ENCODE measurements around the gene CDKAL1. TPM values are rescaled to one million over a fixed set of nuclear protein-coding genes. Genes with fewer than 3 reads are reported as not detected.

The CDKAL1 gene
- total RNA-seq, 1 experiment from 2014 or later = 11.8 TPM

DNA sequence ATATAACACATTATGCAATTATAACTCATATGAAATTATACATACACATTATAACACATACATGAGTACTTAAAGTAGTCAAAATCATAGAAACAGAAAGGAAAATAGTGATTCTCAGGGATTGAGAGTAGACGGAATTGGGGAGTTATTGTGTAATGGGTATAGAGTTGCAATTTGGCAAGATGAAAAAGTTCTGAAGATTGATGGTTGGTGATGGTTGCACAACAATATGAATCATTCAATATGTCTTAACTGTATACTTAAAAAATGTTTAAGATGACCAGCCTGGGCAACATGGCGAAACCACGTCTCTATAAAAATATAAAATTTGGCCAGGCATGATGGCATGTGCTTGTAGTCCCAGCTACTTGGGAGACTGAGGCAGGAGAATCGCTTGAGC lies 372.7 kb downstream of the CDKAL1 start:
- H3K27me3 Mint-ChIP-seq (ENCODE audit: insufficient read depth, unreplicated experiment) = no peaks in the 10 kb centered on the region
- H3K4me3 Mint-ChIP-seq (ENCODE audit: unreplicated experiment) = peak overlapping the region; percentile 10
- no TSS peak for BruUV-seq (replicated peaks)
- H3K4me1 Mint-ChIP-seq (ENCODE audit: insufficient read depth, unreplicated experiment) = peaks cover 23% of the 10 kb centered on the region
- peaks cover 6% of the 10 kb centered on the region for H3K36me3 Mint-ChIP-seq (ENCODE audit: insufficient read depth, unreplicated experiment)
- H3K9me3 Mint-ChIP-seq (ENCODE audit: unreplicated experiment) = no peaks in the 10 kb centered on the region
- H3K27ac Mint-ChIP-seq (ENCODE audit: low read depth, unreplicated experiment) = peak overlapping the region; percentile 69
- peak; percentile 92 for DNase-seq (ENCODE audit: unreplicated experiment)
- TF ChIP-seq, protein P1, sequence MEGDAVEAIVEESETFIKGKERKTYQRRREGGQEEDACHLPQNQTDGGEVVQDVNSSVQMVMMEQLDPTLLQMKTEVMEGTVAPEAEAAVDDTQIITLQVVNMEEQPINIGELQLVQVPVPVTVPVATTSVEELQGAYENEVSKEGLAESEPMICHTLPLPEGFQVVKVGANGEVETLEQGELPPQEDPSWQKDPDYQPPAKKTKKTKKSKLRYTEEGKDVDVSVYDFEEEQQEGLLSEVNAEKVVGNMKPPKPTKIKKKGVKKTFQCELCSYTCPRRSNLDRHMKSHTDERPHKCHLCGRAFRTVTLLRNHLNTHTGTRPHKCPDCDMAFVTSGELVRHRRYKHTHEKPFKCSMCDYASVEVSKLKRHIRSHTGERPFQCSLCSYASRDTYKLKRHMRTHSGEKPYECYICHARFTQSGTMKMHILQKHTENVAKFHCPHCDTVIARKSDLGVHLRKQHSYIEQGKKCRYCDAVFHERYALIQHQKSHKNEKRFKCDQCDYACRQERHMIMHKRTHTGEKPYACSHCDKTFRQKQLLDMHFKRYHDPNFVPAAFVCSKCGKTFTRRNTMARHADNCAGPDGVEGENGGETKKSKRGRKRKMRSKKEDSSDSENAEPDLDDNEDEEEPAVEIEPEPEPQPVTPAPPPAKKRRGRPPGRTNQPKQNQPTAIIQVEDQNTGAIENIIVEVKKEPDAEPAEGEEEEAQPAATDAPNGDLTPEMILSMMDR (IDR thresholded peaks at IDR 0.05; ENCODE audit: unreplicated experiment) = no peak
- CTCF ChIA-PET = interaction anchor here (0.6 kb wide), 2 partner anchors 145 to 1021 kb away, joined by 3 to 4 read pairs; no protein-coding TSS in a partner anchor
- POLR2A ChIA-PET = interaction anchor here (0.6 to 1.1 kb wide), 3 partner anchors 10 to 33 kb away, joined by 3 to 4 read pairs (median 3); no protein-coding TSS in a partner anchor
- intact Hi-C loops (cut with micrococcal nuclease) = no loop called here

DNA sequence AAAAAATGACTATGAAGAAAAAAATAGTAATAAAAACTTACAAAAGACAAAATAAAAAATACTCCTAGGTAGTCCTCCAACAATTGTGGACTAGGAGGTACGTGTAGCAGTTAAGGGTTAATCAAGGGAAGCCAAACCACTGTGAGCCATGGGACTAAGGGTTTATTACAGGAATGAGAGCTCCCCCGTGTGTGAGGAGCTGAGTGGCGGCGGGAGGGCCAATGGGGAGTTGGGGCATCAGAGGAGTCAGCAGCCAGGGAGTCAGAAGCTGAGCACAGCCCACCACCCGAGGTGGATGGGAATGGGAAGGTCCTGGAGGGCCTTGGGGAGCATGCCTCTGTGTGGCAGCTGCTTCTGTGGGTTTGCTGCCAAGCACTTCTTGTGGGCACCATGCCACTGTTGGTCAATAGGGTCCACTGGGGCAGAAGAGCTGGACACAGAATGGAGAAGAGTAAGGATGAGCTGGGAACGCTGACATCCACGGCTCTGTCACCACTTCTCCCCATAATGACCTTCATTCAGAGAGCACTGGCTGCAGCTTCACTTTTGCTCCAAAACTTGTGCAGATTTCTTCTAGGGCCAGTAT lies 373.3 kb downstream of the CDKAL1 start:
- BruUV-seq (replicated peaks) = no TSS peak
- Mint-ChIP-seq H3K9me3 (ENCODE audit: unreplicated experiment) (no peaks in the 10 kb centered on the region), H3K27me3 (ENCODE audit: insufficient read depth, unreplicated experiment) (no peaks in the 10 kb centered on the region), H3K4me3 (ENCODE audit: unreplicated experiment) (no peak overlapping the region), H3K36me3 (ENCODE audit: insufficient read depth, unreplicated experiment) (peaks cover 6% of the 10 kb centered on the region), H3K27ac (ENCODE audit: low read depth, unreplicated experiment) (peak overlapping the region; percentile 69), H3K4me1 (ENCODE audit: insufficient read depth, unreplicated experiment) (peaks cover 17% of the 10 kb centered on the region)
- POLR2A ChIA-PET = interaction anchor here (0.6 to 1.1 kb wide), 5 partner anchors 10 to 1625 kb away, joined by 3 to 4 read pairs (median 3); no protein-coding TSS in a partner anchor
- CTCF ChIA-PET = interaction anchor here (0.6 kb wide), 2 partner anchors 145 to 1020 kb away, joined by 3 to 4 read pairs; no protein-coding TSS in a partner anchor
- TF ChIP-seq, protein P1 (IDR thresholded peaks at IDR 0.05; ENCODE audit: unreplicated experiment) = no peak
- intact Hi-C loops (cut with micrococcal nuclease) = no loop called here
- DNase-seq (ENCODE audit: unreplicated experiment) = no peak

DNA sequence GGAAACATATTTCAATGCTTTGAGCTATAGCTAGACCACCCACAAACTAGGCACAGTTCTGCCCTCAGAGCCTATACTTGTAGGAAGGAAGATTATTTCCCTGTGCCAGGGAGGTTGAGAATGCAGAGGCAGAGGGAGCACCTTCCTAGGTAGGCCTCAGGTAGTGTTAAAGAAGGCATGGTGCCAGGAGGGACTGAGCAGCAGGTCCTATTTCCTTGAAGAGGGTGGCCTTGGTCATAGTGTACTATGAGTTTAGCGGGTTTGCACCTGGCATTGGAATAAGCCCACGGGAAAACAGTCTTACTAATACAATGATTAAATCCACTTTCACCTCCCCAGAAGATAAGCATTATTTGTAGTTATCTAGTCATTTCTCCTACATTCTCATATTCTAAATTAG lies 375.4 kb downstream of the CDKAL1 start:
- BruUV-seq (replicated peaks) = no TSS peak

DNA sequence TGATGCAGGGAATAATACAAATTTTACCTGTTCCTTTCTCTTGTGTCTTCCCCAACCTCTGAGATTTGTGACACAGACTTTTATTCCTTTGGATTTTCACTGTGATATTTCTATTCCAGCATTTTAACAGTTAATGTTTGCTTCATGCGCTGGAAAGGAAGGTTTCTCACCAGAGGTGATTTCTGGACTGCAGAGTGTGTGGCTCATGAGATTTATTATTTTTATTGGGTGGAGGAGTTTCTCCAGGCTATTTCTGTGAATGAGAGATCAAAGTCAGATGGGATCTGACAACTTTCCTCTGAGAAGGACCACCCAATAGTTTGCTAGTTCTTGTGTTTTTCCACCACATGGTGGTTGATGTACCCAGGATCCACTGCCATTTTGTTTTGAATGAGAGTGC lies 377.5 kb downstream of the CDKAL1 start:
- ChIA-PET POLR2A (interaction anchor here (1.0 kb wide), 1 partner anchor 147 kb away, joined by 3 read pairs; no protein-coding TSS in a partner anchor), CTCF (no interaction called here)
- TF ChIP-seq, protein P1 (IDR thresholded peaks at IDR 0.05; ENCODE audit: unreplicated experiment) = no peak
- intact Hi-C loops (cut with micrococcal nuclease) = no loop called here
- peaks cover 15% of the 10 kb centered on the region for H3K4me1 Mint-ChIP-seq (ENCODE audit: insufficient read depth, unreplicated experiment)
- H3K27me3 Mint-ChIP-seq (ENCODE audit: insufficient read depth, unreplicated experiment) = no peaks in the 10 kb centered on the region
- no TSS peak for BruUV-seq (replicated peaks)
- peaks cover 15% of the 10 kb centered on the region for H3K9me3 Mint-ChIP-seq (ENCODE audit: unreplicated experiment)
- no peaks in the 10 kb centered on the region for H3K36me3 Mint-ChIP-seq (ENCODE audit: insufficient read depth, unreplicated experiment)
- H3K4me3 Mint-ChIP-seq (ENCODE audit: unreplicated experiment) = no peak overlapping the region
- DNase-seq (ENCODE audit: unreplicated experiment) = no peak
- H3K27ac Mint-ChIP-seq (ENCODE audit: low read depth, unreplicated experiment) = no peak overlapping the region

More for the DNA sequence above, 375.4 kb downstream of the CDKAL1 start:
- Mint-ChIP-seq H3K36me3 (ENCODE audit: insufficient read depth, unreplicated experiment) (peaks cover 3% of the 10 kb centered on the region), H3K9me3 (ENCODE audit: unreplicated experiment) (peaks cover 7% of the 10 kb centered on the region), H3K27ac (ENCODE audit: low read depth, unreplicated experiment) (no peak overlapping the region), H3K4me1 (ENCODE audit: insufficient read depth, unreplicated experiment) (peaks cover 14% of the 10 kb centered on the region), H3K4me3 (ENCODE audit: unreplicated experiment) (no peak overlapping the region), H3K27me3 (ENCODE audit: insufficient read depth, unreplicated experiment) (no peaks in the 10 kb centered on the region)
- ChIA-PET CTCF (interaction anchor here (1.0 kb wide), 1 partner anchor 42 kb away, joined by 4 read pairs; no protein-coding TSS in a partner anchor), POLR2A (no interaction called here)
- intact Hi-C loops (cut with micrococcal nuclease) = no loop called here
- no peak for DNase-seq (ENCODE audit: unreplicated experiment)
- TF ChIP-seq, protein P1 (IDR thresholded peaks at IDR 0.05; ENCODE audit: unreplicated experiment) = no peak
